OCI-LY3 (cell line): Measurements from ENCODE around the gene PAF1.

Experiments used
- H2AFZ ChIP-seq: fragments of 200-600, 300-600 bp; shearing (Covaris generic); 2 replicates; pipeline ENCODE4 v1.6.0; 2014; ENCODE audit warnings: antibody characterized with exemption, low read depth, low read length
- H3K27ac ChIP-seq: fragments of 200-600, 300-600 bp; sonication (generic); 2 replicates; pipeline ENCODE4 v1.5.1; 2014; ENCODE audit warnings: mild to moderate bottlenecking, low read length, moderate library complexity, mixed read lengths
- H3K27me3 ChIP-seq: fragments of 200-600, 300-600 bp; sonication (generic); 2 replicates; pipeline ENCODE4 v1.6.1; 2014; ENCODE audit warnings: low read depth, low read length, mixed read lengths
- H3K36me3 ChIP-seq: fragments of 200-600, 300-600 bp; sonication (generic); replicated peaks from 2 replicates; pipeline ENCODE3; 2014; ENCODE audit warnings: low read depth, low read length, mixed read lengths
- H3K4me1 ChIP-seq: fragments of 300-600, 200-600 bp; sonication (generic); 2 replicates; pipeline ENCODE4 v1.6.1; 2014; ENCODE audit warnings: low read length, mixed read lengths
- H3K4me2 ChIP-seq: fragments of 200-600, 300-600 bp; sonication (generic); 2 replicates; pipeline ENCODE4 v1.6.1; 2014; ENCODE audit warnings: low read length, mixed read lengths
- H3K4me3 ChIP-seq: fragments of 300-600, 200-600 bp; sonication (generic); 2 replicates; pipeline ENCODE4 v1.5.1; 2014; ENCODE audit warnings: antibody characterized with exemption, mild to moderate bottlenecking, low read length, moderate library complexity
- H3K79me2 ChIP-seq: fragments of 300-600, 200-600 bp; shearing (Covaris generic); 2 replicates; pipeline ENCODE4 v1.6.1; 2014; ENCODE audit warnings: mild to moderate bottlenecking, low read length, mixed read lengths
- H3K9ac ChIP-seq: fragments of 300-600, 200-600 bp; shearing (Covaris generic); 2 replicates; pipeline ENCODE4 v1.6.0; 2014; ENCODE audit warnings: mild to moderate bottlenecking, low read length, moderate library complexity
- H3K9me3 ChIP-seq: fragments of 200-600, 300-600 bp; shearing (Covaris generic); 2 replicates; pipeline ENCODE4 v1.6.1; 2014; ENCODE audit warnings: low read length, mixed read lengths; ENCODE audit not compliant: insufficient read depth
- H4K20me1 ChIP-seq: fragments of 200-600, 300-600 bp; sonication (generic); 2 replicates; pipeline ENCODE4 v1.6.1; 2016; ENCODE audit warnings: low read length, mixed read lengths; ENCODE audit not compliant: insufficient read depth
- EZH2phosphoT487 ChIP-seq: fragments of 200-600 bp; shearing (Covaris generic); IDR thresholded peaks from 2 replicates; pipeline ENCODE4 v1.6.1; 2018; ENCODE audit warnings: antibody characterized with exemption, mixed run types, low read depth
- TF ChIP-seq, protein P1 (sequence below): fragments of 200-600, 300-600 bp; sonication (generic); IDR thresholded peaks from 2 replicates; pipeline ENCODE4 v1.5.1; 2014; ENCODE audit warnings: antibody characterized with exemption, low read length, low read depth

Gene PAF1

GRCh38 chr19:39426170-39426569 is 35.3 kb upstream of the PAF1 start:
- no peaks in the 10 kb centered on the region for H3K27me3 ChIP-seq
- no peak overlapping the region for H3K4me3 ChIP-seq
- peaks cover 4% of the 10 kb centered on the region for H4K20me1 ChIP-seq
- H3K9me3 ChIP-seq = no peaks in the 10 kb centered on the region
- peaks cover 9% of the 10 kb centered on the region for H3K4me1 ChIP-seq
- no peak overlapping the region for H3K9ac ChIP-seq
- no peaks in the 10 kb centered on the region for H3K79me2 ChIP-seq
- H3K27ac ChIP-seq = no peak overlapping the region
- no peak for TF ChIP-seq EZH2phosphoT487
- TF ChIP-seq, protein P1, sequence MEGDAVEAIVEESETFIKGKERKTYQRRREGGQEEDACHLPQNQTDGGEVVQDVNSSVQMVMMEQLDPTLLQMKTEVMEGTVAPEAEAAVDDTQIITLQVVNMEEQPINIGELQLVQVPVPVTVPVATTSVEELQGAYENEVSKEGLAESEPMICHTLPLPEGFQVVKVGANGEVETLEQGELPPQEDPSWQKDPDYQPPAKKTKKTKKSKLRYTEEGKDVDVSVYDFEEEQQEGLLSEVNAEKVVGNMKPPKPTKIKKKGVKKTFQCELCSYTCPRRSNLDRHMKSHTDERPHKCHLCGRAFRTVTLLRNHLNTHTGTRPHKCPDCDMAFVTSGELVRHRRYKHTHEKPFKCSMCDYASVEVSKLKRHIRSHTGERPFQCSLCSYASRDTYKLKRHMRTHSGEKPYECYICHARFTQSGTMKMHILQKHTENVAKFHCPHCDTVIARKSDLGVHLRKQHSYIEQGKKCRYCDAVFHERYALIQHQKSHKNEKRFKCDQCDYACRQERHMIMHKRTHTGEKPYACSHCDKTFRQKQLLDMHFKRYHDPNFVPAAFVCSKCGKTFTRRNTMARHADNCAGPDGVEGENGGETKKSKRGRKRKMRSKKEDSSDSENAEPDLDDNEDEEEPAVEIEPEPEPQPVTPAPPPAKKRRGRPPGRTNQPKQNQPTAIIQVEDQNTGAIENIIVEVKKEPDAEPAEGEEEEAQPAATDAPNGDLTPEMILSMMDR = no peak
- H3K36me3 ChIP-seq = peaks cover 24% of the 10 kb centered on the region
- no peak overlapping the region for H2AFZ ChIP-seq
- H3K4me2 ChIP-seq = no peak overlapping the region

DNA sequence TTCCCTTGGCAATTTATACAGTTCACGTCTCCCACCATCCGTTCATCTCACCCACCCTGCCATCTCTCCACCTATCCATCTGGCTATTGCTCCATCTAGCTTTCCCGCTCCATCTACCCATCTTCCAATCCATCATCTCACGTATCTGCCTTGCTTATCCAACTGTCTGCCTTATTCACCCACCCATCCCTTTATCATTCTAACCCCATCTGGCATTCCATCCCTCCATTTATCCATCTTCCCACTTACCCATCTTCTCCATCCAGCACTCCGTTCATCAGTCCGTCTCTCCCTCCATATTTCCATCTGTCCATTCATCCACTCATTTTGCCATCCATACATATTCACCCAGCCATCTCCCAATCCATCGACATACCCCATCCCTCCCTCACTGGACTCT is 34.8 kb upstream of the PAF1 start:
- Histone ChIP-seq H2AFZ (no peak overlapping the region), H3K4me3 (no peak overlapping the region), H3K4me2 (no peak overlapping the region), H4K20me1 (peaks cover 4% of the 10 kb centered on the region; the same call in 1 of the 2 replicates), H3K36me3 (peaks cover 23% of the 10 kb centered on the region), H3K79me2 (no peaks in the 10 kb centered on the region), H3K4me1 (peaks cover 5% of the 10 kb centered on the region), H3K27ac (no peak overlapping the region), H3K9me3 (no peaks in the 10 kb centered on the region), H3K9ac (no peak overlapping the region), H3K27me3 (no peaks in the 10 kb centered on the region)
- TF ChIP-seq, protein P1 = no peak
- no peak for TF ChIP-seq EZH2phosphoT487

DNA sequence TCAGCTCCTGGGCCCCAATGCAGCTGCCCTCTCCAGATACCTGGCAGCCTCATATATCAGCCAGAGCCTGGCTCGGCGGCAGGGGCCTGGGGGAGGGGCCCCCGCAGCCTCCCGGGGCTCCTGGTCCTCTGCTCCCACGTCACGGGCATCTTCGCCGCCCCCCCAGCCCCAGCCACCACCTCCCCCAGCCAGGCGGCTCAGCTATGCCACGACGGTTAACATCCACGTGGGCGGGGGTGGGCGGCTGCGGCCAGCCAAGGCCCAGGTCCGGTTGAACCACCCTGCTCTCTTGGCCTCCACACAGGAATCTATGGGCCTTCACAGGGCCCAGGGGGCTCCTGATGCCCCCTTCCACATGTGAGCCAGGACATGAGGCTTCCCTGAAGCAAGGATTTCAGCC is 34.0 kb upstream of the PAF1 start:
- H3K4me2 ChIP-seq = no peak overlapping the region
- H3K27ac ChIP-seq = no peak overlapping the region
- no peaks in the 10 kb centered on the region for H3K4me1 ChIP-seq
- no peak overlapping the region for H3K4me3 ChIP-seq
- peaks cover 4% of the 10 kb centered on the region; the same call in 1 of the 2 replicates for H4K20me1 ChIP-seq
- no peak overlapping the region for H3K9ac ChIP-seq
- no peaks in the 10 kb centered on the region for H3K79me2 ChIP-seq
- no peaks in the 10 kb centered on the region for H3K9me3 ChIP-seq
- H3K36me3 ChIP-seq = peaks cover 28% of the 10 kb centered on the region
- TF ChIP-seq, protein P1 = no peak
- TF ChIP-seq EZH2phosphoT487 = no peak
- H2AFZ ChIP-seq = no peak overlapping the region
- H3K27me3 ChIP-seq = no peaks in the 10 kb centered on the region

DNA sequence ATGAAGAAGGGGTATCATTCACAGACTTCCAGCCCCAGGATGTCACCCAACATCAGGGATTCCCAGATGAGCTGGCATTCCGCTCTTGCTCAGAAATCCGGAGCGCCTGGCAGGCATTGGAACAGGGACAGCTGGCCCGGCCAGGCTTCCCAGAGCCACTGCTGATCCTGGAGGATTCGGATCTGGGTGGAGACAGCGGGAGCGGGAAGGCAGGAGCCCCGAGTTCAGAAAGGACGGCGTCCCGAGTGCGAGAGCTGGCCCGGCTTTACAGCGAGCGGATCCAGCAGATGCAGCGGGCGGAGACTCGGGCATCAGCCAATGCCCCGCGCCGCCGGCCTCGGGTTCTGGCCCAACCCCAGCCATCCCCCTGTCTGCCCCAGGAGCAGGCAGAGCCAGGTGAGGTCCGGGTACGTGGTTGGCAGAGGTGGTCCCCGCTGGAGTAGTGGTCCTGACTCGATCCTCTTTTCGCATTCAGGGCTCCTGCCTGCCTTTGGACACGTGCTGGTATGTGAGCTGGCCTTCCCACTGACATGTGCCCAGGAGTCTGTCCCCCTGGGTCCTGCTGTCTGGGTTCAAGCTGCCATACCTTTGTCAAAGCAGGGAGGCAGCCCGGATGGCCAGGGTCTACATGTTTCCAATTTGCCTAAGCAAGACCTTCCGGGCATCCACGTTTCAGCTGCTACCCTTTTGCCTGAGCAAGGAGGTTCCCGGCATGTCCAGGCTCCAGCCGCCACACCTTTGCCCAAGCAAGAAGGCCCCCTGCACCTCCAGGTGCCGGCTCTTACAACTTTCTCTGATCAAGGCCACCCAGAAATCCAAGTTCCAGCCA is 32.6 kb upstream of the PAF1 start:
- no peaks in the 10 kb centered on the region for H3K9me3 ChIP-seq
- H3K4me3 ChIP-seq = no peak overlapping the region
- TF ChIP-seq, protein P1 = no peak
- no peak for TF ChIP-seq EZH2phosphoT487
- no peaks in the 10 kb centered on the region for H3K4me1 ChIP-seq
- no peak overlapping the region for H2AFZ ChIP-seq
- no peak overlapping the region for H3K9ac ChIP-seq
- H4K20me1 ChIP-seq = peaks cover 4% of the 10 kb centered on the region; the same call in 1 of the 2 replicates
- no peaks in the 10 kb centered on the region for H3K27me3 ChIP-seq
- H3K4me2 ChIP-seq = no peak overlapping the region
- H3K79me2 ChIP-seq = no peaks in the 10 kb centered on the region
- H3K27ac ChIP-seq = no peak overlapping the region
- peaks cover 36% of the 10 kb centered on the region for H3K36me3 ChIP-seq
